ENCODE data around the gene IGLL5.
"Not testable (repeated sequence)": the region's sequence is repeated elsewhere in the genome, so short reads cannot be mapped to it uniquely, and the experiment has no call there.

Gene IGLL5

GRCh38 chr22:22920910-22921550 lies 33.4 kb downstream of the IGLL5 start:
- no peak for TF ChIP-seq CTCF (conservative IDR thresholded peaks at IDR 0.05; ENCODE audit: low read depth, low read length)
- no peak for DNase-seq (ENCODE audit: low read depth)
- no peak overlapping the region for H3K4me3 ChIP-seq (ENCODE audit: low read length)

DNA sequence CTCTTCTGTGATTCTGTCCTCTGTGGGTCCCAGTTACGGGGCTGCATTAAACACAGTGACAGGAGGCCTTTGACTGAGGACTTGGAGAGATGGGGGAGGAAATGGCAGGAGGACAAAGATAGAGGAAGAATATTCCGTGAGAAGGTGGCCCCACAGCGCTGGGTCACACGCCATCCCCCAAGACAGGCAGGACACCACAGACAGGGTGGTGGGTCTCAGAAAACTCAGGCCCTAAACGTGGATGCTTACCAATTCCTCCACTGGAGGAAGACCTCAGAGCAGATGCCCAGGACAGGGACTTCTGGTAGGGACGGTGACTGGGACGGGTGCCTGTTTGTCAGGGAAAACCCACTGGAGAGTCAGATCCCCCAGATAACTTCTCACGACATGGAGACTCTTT lies 34.0 kb downstream of the IGLL5 start:
- no peak for TF ChIP-seq CTCF (conservative IDR thresholded peaks at IDR 0.05; ENCODE audit: low read depth, low read length)
- DNase-seq (ENCODE audit: low read depth): no peak
- no peak overlapping the region for H3K4me3 ChIP-seq (ENCODE audit: low read length)

DNA sequence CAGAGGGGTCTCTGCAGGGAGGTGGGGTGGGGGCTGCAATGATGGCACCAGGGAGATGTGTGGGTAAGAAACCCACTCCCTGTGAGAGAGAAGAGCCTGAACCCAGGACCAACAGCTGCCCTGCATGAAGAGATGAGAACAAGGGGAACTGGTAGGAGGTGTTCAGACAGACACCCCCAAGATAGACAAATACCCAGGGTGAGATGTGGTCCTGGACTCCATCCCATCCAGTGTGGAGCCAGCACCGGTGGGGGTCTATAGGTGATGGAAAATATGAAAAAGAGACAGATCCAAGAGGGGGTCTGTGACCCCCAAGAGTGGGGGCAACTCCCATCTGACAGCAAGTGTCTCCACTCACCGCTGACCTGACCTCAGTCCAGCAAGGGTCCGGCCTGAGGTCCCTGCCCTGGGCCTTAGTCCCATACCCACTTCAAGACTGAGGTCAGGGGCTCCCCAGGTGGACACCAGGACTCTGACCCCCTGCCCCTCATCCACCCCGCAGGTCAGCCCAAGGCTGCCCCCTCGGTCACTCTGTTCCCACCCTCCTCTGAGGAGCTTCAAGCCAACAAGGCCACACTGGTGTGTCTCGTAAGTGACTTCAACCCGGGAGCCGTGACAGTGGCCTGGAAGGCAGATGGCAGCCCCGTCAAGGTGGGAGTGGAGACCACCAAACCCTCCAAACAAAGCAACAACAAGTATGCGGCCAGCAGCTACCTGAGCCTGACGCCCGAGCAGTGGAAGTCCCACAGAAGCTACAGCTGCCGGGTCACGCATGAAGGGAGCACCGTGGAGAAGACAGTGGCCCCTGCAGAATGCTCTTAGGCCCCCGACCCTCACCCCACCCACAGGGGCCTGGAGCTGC lies 34.7 kb downstream of the IGLL5 start:
- not testable (repeated sequence) for H3K4me3 ChIP-seq (ENCODE audit: low read length); DNase-seq (ENCODE audit: low read depth)

- DNase-seq (ENCODE audit: low read depth): no peak
- TF ChIP-seq CTCF (conservative IDR thresholded peaks at IDR 0.05; ENCODE audit: low read depth, low read length): no peak
- no peak overlapping the region for H3K4me3 ChIP-seq (ENCODE audit: low read length)
Observed at GRCh38 chr22:22922954-22923319, 35.3 kb downstream of the IGLL5 start.

DNA sequence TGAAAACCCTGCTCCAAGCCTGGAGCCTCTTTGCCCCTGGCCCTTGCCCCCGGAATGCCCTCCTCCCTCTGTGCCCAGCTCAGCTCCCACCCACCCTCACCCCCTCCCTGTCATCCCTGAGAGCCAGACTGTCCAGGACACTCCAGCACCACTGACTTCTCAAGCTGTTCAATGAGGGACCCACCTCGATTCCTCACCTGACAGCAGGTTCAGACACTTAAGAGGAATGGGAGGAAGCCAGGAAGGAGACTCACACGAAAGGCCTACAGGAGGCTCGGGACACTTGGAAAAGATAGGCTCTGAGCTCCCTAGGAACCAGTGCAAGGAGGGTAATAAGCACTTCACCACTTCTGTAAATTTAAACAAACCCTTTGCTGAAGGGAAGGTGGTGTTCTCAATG lies 35.8 kb downstream of the IGLL5 start:
- TF ChIP-seq CTCF (conservative IDR thresholded peaks at IDR 0.05; ENCODE audit: low read depth, low read length): no peak
- H3K4me3 ChIP-seq (ENCODE audit: low read length): no peak overlapping the region
- DNase-seq (ENCODE audit: low read depth): no peak

DNA sequence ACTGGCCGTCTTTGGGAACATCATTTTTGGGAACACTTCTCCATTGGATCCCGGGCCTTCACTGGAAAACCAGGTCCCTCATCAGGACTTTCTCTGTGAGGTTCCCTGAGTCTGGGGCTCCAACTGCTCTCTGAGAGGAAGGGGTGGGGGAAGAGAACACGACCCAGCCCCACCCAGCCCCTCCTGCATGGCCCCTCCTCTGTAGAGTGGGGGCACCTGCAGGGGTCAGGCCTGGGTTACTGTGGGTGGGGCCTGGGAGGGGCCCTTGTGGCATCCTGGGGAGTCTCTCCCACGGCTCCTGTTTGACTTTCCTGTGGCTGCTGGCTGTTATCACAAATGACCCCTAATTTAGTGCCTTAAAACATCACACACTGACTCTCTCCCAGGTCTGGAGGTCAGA lies 36.3 kb downstream of the IGLL5 start:
- no peak overlapping the region for H3K4me3 ChIP-seq (ENCODE audit: low read length)
- TF ChIP-seq CTCF (conservative IDR thresholded peaks at IDR 0.05; ENCODE audit: low read depth, low read length): no peak
- no peak for DNase-seq (ENCODE audit: low read depth)

GRCh38 chr22:22924369-22925145 lies 36.9 kb downstream of the IGLL5 start:
- no peak for TF ChIP-seq CTCF (conservative IDR thresholded peaks at IDR 0.05; ENCODE audit: low read depth, low read length)
- no peak for DNase-seq (ENCODE audit: low read depth)
- no peak overlapping the region for H3K4me3 ChIP-seq (ENCODE audit: low read length)
